Fibroblast of mammary gland (primary cell): ENCODE results near the gene VEGFC.
A peak's percentile ranks its signal among the peaks of the same experiment; 100 is the strongest.

ENCODE experiments used
- DNase-seq: peaks from one replicate; pipeline ENCODE4 v3.0.0-alpha.2; 2010; ENCODE audit warnings: low read depth
- H3K4me3 ChIP-seq: 2 replicates; pipeline ENCODE4 v1.5.1; 2011; ENCODE audit warnings: low read depth, mild to moderate bottlenecking, low read length, moderate library complexity; ENCODE audit not compliant: control insufficient read depth
- TF ChIP-seq, protein P1 (sequence below): conservative IDR thresholded peaks from 2 replicates; pipeline ENCODE4 v1.5.1; 2011; ENCODE audit warnings: low read depth, low read length, inconsistent platforms; ENCODE audit not compliant: control insufficient read depth, insufficient read depth

VEGFC gene

GRCh38 chr4:176755613-176756012 lies 37.1 kb downstream of the VEGFC start:
- TF ChIP-seq, protein P1, sequence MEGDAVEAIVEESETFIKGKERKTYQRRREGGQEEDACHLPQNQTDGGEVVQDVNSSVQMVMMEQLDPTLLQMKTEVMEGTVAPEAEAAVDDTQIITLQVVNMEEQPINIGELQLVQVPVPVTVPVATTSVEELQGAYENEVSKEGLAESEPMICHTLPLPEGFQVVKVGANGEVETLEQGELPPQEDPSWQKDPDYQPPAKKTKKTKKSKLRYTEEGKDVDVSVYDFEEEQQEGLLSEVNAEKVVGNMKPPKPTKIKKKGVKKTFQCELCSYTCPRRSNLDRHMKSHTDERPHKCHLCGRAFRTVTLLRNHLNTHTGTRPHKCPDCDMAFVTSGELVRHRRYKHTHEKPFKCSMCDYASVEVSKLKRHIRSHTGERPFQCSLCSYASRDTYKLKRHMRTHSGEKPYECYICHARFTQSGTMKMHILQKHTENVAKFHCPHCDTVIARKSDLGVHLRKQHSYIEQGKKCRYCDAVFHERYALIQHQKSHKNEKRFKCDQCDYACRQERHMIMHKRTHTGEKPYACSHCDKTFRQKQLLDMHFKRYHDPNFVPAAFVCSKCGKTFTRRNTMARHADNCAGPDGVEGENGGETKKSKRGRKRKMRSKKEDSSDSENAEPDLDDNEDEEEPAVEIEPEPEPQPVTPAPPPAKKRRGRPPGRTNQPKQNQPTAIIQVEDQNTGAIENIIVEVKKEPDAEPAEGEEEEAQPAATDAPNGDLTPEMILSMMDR = no peak
- H3K4me3 ChIP-seq = no peak overlapping the region
- peak; percentile 58 for DNase-seq

GRCh38 chr4:176755001-176755400 lies 37.7 kb downstream of the VEGFC start:
- DNase-seq = no peak

DNA sequence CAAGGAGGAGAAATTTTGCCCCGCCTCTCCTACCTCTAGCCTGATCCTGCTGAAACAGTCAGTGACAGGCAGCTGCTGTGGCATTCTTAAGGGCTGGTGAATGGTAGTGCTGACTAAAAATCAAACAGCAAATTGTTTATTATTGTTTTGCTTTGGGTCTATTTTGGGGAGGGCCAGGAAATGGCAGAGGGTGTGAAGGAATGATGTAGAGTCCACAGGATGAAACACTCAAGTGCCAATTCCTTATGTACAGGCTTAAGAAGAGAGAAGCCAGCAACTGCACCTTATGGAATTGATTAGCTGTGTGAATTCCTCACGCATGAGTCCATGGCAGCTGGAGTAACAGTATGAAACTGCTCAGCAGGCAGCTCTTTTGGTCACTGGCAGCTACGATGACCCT lies 39.7 kb downstream of the VEGFC start:
- no peak overlapping the region for H3K4me3 ChIP-seq
- TF ChIP-seq, protein P1 = no peak
- DNase-seq = peak; percentile 98

More at GRCh38 chr4:176755001-176755400, 37.7 kb downstream of the VEGFC start:
- TF ChIP-seq, protein P1 = no peak
- no peak overlapping the region for H3K4me3 ChIP-seq

- TF ChIP-seq, protein P1 = no peak
- no peak for DNase-seq
- no peak overlapping the region for H3K4me3 ChIP-seq
Observed at GRCh38 chr4:176752191-176752749, 40.5 kb downstream of the VEGFC start.

- DNase-seq = no peak
- TF ChIP-seq, protein P1 = no peak
- H3K4me3 ChIP-seq = no peak overlapping the region
Observed at GRCh38 chr4:176751061-176751460, 41.7 kb downstream of the VEGFC start.

- DNase-seq = no peak
- no peak overlapping the region for H3K4me3 ChIP-seq
- TF ChIP-seq, protein P1 = no peak
Observed at GRCh38 chr4:176746846-176747245, 45.9 kb downstream of the VEGFC start.

DNA sequence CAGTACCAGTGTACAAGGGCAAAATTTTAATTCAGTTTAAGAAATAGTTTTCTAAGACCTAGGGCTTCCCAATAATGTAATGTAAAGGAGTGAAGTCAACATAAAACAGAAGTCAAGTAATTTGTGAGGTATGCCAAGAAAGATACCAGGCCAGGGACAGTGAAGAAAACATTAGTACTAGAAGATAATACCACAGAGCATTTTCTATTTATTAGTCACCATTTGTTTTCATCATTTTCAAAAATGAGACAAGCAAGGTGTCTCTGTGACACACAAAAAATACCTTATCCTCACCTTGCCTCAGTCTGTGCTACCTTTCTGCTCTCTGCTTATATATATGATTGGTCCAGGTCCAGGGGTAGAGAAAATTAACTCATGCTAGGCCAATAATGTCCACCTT lies 46.8 kb downstream of the VEGFC start:
- H3K4me3 ChIP-seq = no peak overlapping the region
- TF ChIP-seq, protein P1 = no peak
- no peak for DNase-seq
